ENCODE data around the gene APLP1.
"Not testable (repeated sequence)": the region's sequence is repeated elsewhere in the genome, so short reads cannot be mapped to it uniquely, and the experiment has no call there.

APLP1 gene

GRCh38 chr19:35908973-35909683 lies 40.8 kb downstream of the APLP1 start:
- DNase-seq = no peak

GRCh38 chr19:35909684-35910035 lies 41.3 kb downstream of the APLP1 start:
- no peak for DNase-seq

GRCh38 chr19:35910355-35910754 lies 42.0 kb downstream of the APLP1 start:
- DNase-seq = not testable (repeated sequence)

GRCh38 chr19:35911173-35911572 lies 42.8 kb downstream of the APLP1 start:
- no peak for DNase-seq

- DNase-seq = peak; percentile 36
These were observed 43.4 kb downstream of the APLP1 start for GRCh38 chr19:35911790-35912189.

- DNase-seq = no peak
These were observed 45.2 kb downstream of the APLP1 start for GRCh38 chr19:35913589-35913988.

- no peak for DNase-seq
These were observed 47.1 kb downstream of the APLP1 start for GRCh38 chr19:35915443-35915842.

GRCh38 chr19:35919306-35919705 lies 50.9 kb downstream of the APLP1 start:
- no peak for DNase-seq

- DNase-seq = no peak
These were observed 52.6 kb downstream of the APLP1 start for GRCh38 chr19:35921012-35921411.

GRCh38 chr19:35925501-35925900 lies 57.1 kb downstream of the APLP1 start:
- DNase-seq = no peak

GRCh38 chr19:35928507-35928906 lies 60.1 kb downstream of the APLP1 start:
- DNase-seq = no peak

Measured in NCI-H2029 treated with DMSO at 0.1 percent for 48 hours (cell line).